ENCODE data around the gene SCD.

Gene SCD

GRCh38 chr10:100401631-100402328 is 54.7 kb downstream of the SCD start:
- no peak for DNase-seq (ENCODE audit: low read depth in 2 of 2)

GRCh38 chr10:100403734-100404133 is 56.7 kb downstream of the SCD start:
- no peak for DNase-seq (ENCODE audit: low read depth in 2 of 2)

- DNase-seq (ENCODE audit: low read depth in 2 of 2): no peak
Measured at GRCh38 chr10:100413173-100413572, 66.1 kb downstream of the SCD start.
